Urothelium cell line (cell line): ENCODE measurements around the gene PCDHGA10.
"Not testable (repeated sequence)": the region's sequence is repeated elsewhere in the genome, so short reads cannot be mapped to it uniquely, and the experiment has no call there.

Experiments
- DNase-seq: peaks from one replicate; pipeline ENCODE4 v3.0.0; 2011; ENCODE audit warnings: low spot score, mixed read lengths
- FAIRE-seq: peaks from 2 replicates; lab custom pipeline; 2011; peaks lifted over from hg19 to GRCh38; lab: Jason Lieb, UNC

The PCDHGA10 gene

GRCh38 chr5:141392429-141393198 is 20.2 kb upstream of the PCDHGA10 start, which contains the start of gene PCDHGA8:
TSS of gene PCDHGA8 (plus strand) at chr5:141392633. CDS start at chr5:141392814, 181 bp downstream.
- no peak for DNase-seq
- FAIRE-seq: no peak

- DNase-seq (no peak), FAIRE-seq (no peak)
Observed at GRCh38 chr5:141393267-141393666, 19.5 kb upstream of the PCDHGA10 start.

GRCh38 chr5:141394401-141395187 is 18.2 kb upstream of the PCDHGA10 start:
- not testable (repeated sequence) for FAIRE-seq, DNase-seq

GRCh38 chr5:141397756-141398551 is 14.8 kb upstream of the PCDHGA10 start, which contains the start of gene PCDHGB5:
TSS of gene PCDHGB5 (plus strand) at chr5:141397947. CDS start at chr5:141398128, 181 bp downstream.
- DNase-seq: peak; percentile 12
- FAIRE-seq: not testable (repeated sequence)

DNA sequence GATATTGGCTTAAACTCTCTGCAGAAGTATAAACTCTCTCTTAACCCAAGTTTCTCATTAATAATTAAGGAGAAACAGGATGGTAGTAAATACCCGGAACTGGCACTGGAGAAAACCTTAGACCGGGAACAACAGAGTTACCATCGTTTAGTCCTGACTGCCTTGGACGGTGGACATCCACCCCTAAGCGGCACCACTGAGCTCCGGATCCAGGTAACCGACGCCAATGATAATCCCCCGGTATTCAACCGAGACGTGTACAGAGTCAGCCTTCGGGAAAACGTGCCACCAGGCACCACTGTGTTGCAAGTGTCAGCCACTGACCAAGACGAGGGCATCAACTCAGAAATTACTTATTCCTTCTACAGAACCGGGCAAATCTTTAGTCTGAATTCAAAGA is 14.2 kb upstream of the PCDHGA10 start:
- no peak for DNase-seq
- no peak for FAIRE-seq

DNA sequence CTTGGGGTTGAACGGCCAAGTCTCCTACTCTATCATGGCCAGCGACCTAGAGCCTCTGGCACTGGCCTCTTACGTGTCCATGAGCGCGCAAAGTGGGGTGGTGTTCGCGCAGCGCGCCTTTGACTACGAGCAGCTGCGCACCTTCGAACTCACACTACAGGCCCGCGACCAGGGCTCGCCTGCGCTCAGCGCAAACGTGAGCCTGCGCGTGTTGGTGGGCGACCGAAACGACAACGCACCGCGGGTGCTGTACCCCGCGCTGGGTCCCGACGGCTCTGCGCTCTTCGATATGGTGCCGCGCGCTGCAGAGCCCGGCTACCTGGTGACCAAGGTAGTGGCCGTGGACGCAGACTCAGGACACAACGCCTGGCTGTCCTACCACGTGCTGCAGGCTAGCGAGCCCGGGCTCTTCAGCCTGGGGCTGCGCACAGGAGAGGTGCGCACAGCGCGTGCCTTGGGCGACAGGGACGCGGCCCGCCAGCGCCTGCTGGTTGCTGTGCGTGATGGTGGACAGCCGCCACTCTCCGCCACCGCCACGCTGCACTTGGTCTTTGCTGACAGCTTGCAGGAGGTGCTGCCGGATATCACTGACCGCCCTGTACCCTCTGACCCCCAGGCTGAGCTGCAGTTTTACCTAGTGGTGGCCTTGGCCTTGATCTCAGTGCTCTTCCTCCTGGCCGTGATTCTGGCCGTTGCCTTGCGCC is 13.1 kb upstream of the PCDHGA10 start:
- DNase-seq: no peak
- FAIRE-seq: no peak

- DNase-seq (no peak), FAIRE-seq (no peak)
Observed at GRCh38 chr5:141402553-141403243, 10.1 kb upstream of the PCDHGA10 start, which contains the start of gene PCDHGA9. TSS of gene PCDHGA9 (plus strand) at chr5:141402778. CDS start at chr5:141402953, 175 bp downstream.

DNA sequence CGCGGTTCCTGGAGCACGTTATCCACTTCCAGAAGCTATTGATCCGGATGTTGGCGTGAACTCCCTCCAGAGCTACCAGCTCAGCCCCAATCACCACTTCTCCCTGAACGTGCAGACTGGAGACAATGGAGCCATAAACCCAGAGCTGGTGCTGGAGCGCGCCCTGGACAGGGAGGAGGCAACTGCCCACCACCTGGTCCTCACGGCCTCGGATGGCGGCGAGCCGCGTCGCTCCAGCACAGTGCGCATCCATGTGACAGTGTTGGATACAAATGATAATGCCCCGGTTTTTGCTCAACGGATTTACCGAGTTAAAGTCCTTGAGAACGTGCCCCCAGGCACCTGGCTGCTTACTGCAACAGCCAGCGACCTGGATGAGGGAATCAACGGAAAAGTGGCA is 9.4 kb upstream of the PCDHGA10 start:
- FAIRE-seq: no peak
- no peak for DNase-seq

GRCh38 chr5:141407790-141408505 is 4.8 kb upstream of the PCDHGA10 start, which contains the start of gene PCDHGB6:
TSS of gene PCDHGB6 (plus strand) at chr5:141408021. CDS start at chr5:141408203, 182 bp downstream.
- DNase-seq, FAIRE-seq: not testable (repeated sequence)

GRCh38 chr5:141409598-141410306 is 3.0 kb upstream of the PCDHGA10 start:
- FAIRE-seq (no peak), DNase-seq (no peak)

GRCh38 chr5:141411575-141411974 is 1.2 kb upstream of the PCDHGA10 start:
- DNase-seq (no peak), FAIRE-seq (no peak)

GRCh38 chr5:141413540-141414069 is 818 bp downstream of the PCDHGA10 start:
- FAIRE-seq (no peak), DNase-seq (no peak)

DNA sequence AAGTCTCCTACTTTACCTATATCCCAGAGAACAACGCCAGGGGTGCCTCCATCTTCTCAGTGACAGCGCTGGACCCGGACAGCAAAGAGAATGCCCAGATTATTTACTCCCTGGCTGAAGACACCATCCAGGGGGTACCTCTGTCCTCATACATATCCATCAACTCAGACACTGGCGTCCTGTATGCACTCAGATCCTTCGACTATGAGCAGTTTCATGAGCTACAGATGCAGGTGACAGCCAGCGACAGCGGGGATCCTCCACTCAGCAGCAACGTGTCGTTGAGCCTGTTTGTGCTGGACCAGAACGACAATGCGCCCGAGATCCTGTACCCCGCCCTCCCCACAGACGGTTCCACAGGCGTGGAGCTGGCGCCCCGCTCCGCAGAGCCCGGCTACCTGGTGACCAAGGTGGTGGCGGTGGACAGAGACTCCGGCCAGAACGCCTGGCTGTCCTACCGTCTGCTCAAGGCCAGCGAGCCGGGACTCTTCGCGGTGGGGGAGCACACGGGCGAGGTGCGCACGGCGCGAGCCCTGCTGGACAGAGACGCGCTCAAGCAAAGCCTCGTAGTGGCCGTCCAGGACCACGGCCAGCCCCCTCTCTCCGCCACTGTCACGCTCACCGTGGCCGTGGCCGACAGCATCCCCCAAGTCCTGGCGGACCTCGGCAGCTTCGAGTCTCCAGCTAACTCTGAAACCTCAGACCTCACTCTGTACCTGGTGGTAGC is 1.9 kb downstream of the PCDHGA10 start:
- FAIRE-seq, DNase-seq: not testable (repeated sequence)

GRCh38 chr5:141415275-141415618 is 2.5 kb downstream of the PCDHGA10 start:
- FAIRE-seq, DNase-seq: not testable (repeated sequence)

DNA sequence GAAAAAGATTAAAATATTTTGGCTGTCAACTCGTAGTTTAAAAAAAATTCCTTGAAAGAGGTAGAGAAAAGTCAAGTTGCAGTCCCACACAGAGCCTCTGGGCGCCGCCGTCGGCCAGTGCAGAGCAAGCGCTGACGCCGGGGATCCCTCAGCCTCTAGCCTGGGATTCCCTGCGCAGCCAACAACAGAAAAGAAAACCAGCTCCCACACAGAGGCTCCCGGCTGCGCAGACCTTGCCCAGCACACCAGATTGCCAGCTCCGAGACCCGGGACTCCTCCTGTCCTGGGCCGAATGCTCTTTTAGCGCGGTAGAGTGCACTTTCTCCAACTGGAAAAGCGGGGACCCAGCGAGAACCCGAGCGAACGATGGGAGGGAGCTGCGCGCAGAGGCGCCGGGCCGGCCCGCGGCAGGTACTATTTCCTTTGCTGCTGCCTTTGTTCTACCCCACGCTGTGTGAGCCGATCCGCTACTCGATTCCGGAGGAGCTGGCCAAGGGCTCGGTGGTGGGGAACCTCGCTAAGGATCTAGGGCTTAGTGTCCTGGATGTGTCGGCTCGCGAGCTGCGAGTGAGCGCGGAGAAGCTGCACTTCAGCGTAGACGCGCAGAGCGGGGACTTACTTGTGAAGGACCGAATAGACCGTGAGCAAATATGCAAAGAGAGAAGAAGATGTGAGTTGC is 4.8 kb downstream of the PCDHGA10 start, which contains the start of gene PCDHGB7:
Gene PCDHGB7, plus strand, starts transcription at position 184 of the 679 bp plus-strand sequence. Its CDS starts 183 bp downstream, at position 367.
- DNase-seq: not testable (repeated sequence)

GRCh38 chr5:141419074-141419880 is 6.5 kb downstream of the PCDHGA10 start:
- DNase-seq (no peak), FAIRE-seq (no peak)

More for the DNA sequence above, 4.8 kb downstream of the PCDHGA10 start, which contains the start of gene PCDHGB7:
- FAIRE-seq: not testable (repeated sequence)
